ENCODE data around the gene EXOSC2. TPM values are rescaled to one million over a fixed set of nuclear protein-coding genes. Genes with fewer than 3 reads are reported as not detected.
A peak's percentile ranks its signal among the peaks of the same experiment; 100 is the strongest.

EXOSC2 gene
- total and polyA plus RNA-seq, 2 of the 8 experiments (the other 6 are each of a cell fraction or from before 2014, with no cell fraction given): 47.8 to 93.6 TPM

DNA sequence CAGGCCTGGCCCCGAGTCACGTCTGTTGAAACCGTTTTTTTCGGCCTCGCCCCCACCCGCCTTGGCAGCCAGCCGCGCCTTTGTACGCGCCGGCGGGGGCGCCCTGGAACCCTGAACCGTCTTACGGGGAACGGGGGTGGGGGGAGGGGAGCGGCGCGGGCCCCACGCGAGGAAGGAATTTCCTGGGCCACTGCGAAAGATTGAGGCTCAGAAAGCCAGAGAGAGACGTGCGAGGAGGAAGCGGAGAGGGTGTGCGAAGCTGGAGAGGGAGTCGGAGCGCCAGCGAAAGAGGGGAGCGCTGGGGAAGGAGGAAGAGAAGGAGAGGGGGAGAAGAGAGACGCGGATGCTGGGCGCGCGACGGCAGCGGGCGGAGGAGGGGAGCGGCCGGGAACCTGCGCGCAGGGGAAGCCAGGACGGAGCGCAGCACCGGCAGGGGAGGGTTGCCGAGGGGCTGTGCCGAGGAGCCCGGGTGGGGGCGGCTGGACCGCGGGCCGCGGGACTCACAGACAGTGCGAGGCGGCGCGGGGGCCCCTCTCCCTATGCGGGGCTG is 33.8 kb upstream of the EXOSC2 start:
- peak overlapping the region; percentile 74; the same call in 1 of the 2 replicates for H4K8ac ChIP-seq (ENCODE audit: extremely low read depth, insufficient read depth, low read length)
- 0% methylated on average over 21 of the region's 58 CpGs; no CpG with 5 or more reads in 1 of the 2 experiments for WGBS, 2 experiments (ENCODE audit: extremely low coverage in 1 of 2, insufficient coverage in 1 of 2, insufficient read length in 1 of 2, insufficient replicate concordance in 2 of 2, low coverage in 1 of 2, low lambda C conversion rate in 2 of 2, missing lambda C conversion rate in 1 of 2)
- no peaks in the 10 kb centered on the region for H3K79me2 ChIP-seq (ENCODE audit: control insufficient read depth in 1 of 2, insufficient read depth in 2 of 2, low read length in 2 of 2)
- peaks cover 4 to 14% of the 10 kb centered on the region in 2 experiments for H4K20me1 ChIP-seq (replicated peaks in 1 of 2; ENCODE audit: control insufficient read depth in 1 of 2, insufficient read depth in 2 of 2, low read length in 2 of 2)
- H3K79me1 ChIP-seq (ENCODE audit: low read depth, low read length): no peaks in the 10 kb centered on the region
- H3K23me2 ChIP-seq (ENCODE audit: low read depth, low read length): peaks cover 11% of the 10 kb centered on the region; the same call in 1 of the 2 replicates
- H2AFZ ChIP-seq (ENCODE audit: low read length): no peak overlapping the region
- H3K9ac ChIP-seq (replicated peaks in 1 of 4; ENCODE audit: extremely low read depth in 1 of 4, low read depth in 3 of 4, low read length in 3 of 4): no peak overlapping the region
- H3K4me1 ChIP-seq (replicated peaks in 1 of 4; ENCODE audit: control insufficient read depth in 3 of 4, insufficient read depth in 4 of 4, low read length in 3 of 4): peaks cover 4 to 28% (median 18%) of the 10 kb centered on the region in 4 experiments
- no peak overlapping the region for H3K56ac ChIP-seq (replicated peaks; ENCODE audit: insufficient read length, low read depth, low read length)
- ChIA-PET POLR2A (ENCODE audit: partially characterized antibody) (no interaction called here), CTCF (ENCODE audit: partially characterized antibody) (interaction anchor here (1.0 to 1.3 kb wide), 2 partner anchors 68 to 194 kb away, joined by 3 read pairs; no protein-coding TSS in a partner anchor)
- H3K4ac ChIP-seq (replicated peaks; ENCODE audit: insufficient read length, low read depth, low read length): no peak overlapping the region
- no peak overlapping the region for H3K14ac ChIP-seq (ENCODE audit: insufficient read length)
- H3K23ac ChIP-seq (ENCODE audit: insufficient read length): no peak overlapping the region
- H3K9me3 ChIP-seq (ENCODE audit: insufficient read depth in 2 of 2, low read depth in 1 of 2, low read length in 1 of 2): peaks cover 6 to 8% of the 10 kb centered on the region in 2 experiments; a peak in 3 of 4 replicates
- peaks cover 0 to 6% (median 0%) of the 10 kb centered on the region in 4 experiments; a peak in 1 of 8 replicates for H3K36me3 ChIP-seq (ENCODE audit: control insufficient read depth in 2 of 4, insufficient read depth in 4 of 4, low read length in 3 of 4)
- no peak overlapping the region for H3K27ac ChIP-seq (ENCODE audit: low read depth, low read length)
- no peak overlapping the region for H2BK20ac ChIP-seq (ENCODE audit: low read length)
- H3K4me2 ChIP-seq (ENCODE audit: insufficient read depth in 1 of 2, low read depth in 2 of 2, low read length in 2 of 2): peak overlapping the region; percentile 62 to 74
- no peak overlapping the region for H2BK15ac ChIP-seq (ENCODE audit: low read length)
- no peak overlapping the region for H2AK5ac ChIP-seq (ENCODE audit: low read depth, low read length)
- no peak overlapping the region for H4K91ac ChIP-seq (replicated peaks; ENCODE audit: insufficient read length, low read length)
- H2BK12ac ChIP-seq (ENCODE audit: low read depth, low read length): no peak overlapping the region
- peak overlapping the region in 2 of 4 experiments; percentile 31 to 62; a peak in 4 of 8 replicates for H3K4me3 ChIP-seq (ENCODE audit: extremely low read depth in 1 of 4, insufficient read depth in 2 of 4, low read depth in 3 of 4, low read length in 4 of 4)
- FAIRE-seq (no peak), DNase-seq (ENCODE audit: low read depth in 1 of 2, low spot score in 2 of 2) (peak in 1 of 2 experiments; percentile 75)
- no peak overlapping the region for H4K5ac ChIP-seq (ENCODE audit: insufficient read length, low read depth, low read length)
- no peak overlapping the region for H2BK120ac ChIP-seq (replicated peaks; ENCODE audit: low read depth, low read length)
- H2BK5ac ChIP-seq (ENCODE audit: low read depth, low read length): no peak overlapping the region
- peaks cover 71 to 95% (median 89%) of the 10 kb centered on the region in 4 experiments for H3K27me3 ChIP-seq (replicated peaks in 1 of 4; ENCODE audit: control insufficient read depth in 3 of 4, extremely low read depth in 1 of 4, insufficient read depth in 3 of 4, low read length in 3 of 4)
- no peak overlapping the region; the same call in 1 of the 2 replicates for H3K18ac ChIP-seq (ENCODE audit: extremely low read depth, low read length)
- TF ChIP-seq KDM1A (IDR thresholded peaks at IDR 0.05; ENCODE audit: borderline replicate concordance, low read length) (0 out of 2 replicates have a peak, but pooled peaks have one; percentile 56), SIX5 (IDR thresholded peaks at IDR 0.05; ENCODE audit: low read depth, low read length) (no peak), GABPA (IDR thresholded peaks at IDR 0.05; ENCODE audit: borderline replicate concordance, insufficient read depth, low read length) (peak; percentile 67; the same call in 1 of the 2 replicates), RBBP5 (IDR thresholded peaks at IDR 0.05; ENCODE audit: borderline replicate concordance, low read depth, low read length) (peak; percentile 48; the same call in 1 of the 2 replicates), HDAC2 (IDR thresholded peaks at IDR 0.05; ENCODE audit: borderline replicate concordance in 1 of 2, low read depth in 2 of 2, low read length in 2 of 2) (no peak), SUZ12 (IDR thresholded peaks at IDR 0.05; ENCODE audit: low read length) (peak; percentile 44), HDAC6 (IDR thresholded peaks at IDR 0.05; ENCODE audit: low read depth, low read length) (no peak), CBX5 (IDR thresholded peaks at IDR 0.05; ENCODE audit: low read depth, low read length) (no peak), RAD21 (IDR thresholded peaks at IDR 0.05 in 1 of 2, conservative IDR thresholded peaks at IDR 0.05 in 1 of 2; ENCODE audit: low read depth in 2 of 2, low read length in 2 of 2) (peak in 1 of 2 experiments; percentile 7; a peak in 1 of 4 replicates), ASH2L (IDR thresholded peaks at IDR 0.05; ENCODE audit: low read length) (peak; percentile 39), SP4 (IDR thresholded peaks at IDR 0.05; ENCODE audit: low read length) (no peak), TEAD4 (IDR thresholded peaks at IDR 0.05; ENCODE audit: low read depth, low read length) (0 out of 2 replicates have a peak, but pooled peaks have one; percentile 1)

Measured in H1 (cell line).